GM10266 (cell line): ENCODE measurements around the gene NDUFS7.

ENCODE experiments used
- DNase-seq: peaks from one replicate; pipeline ENCODE4 v3.0.0; 2012; ENCODE audit errors: extremely low spot score
- TF ChIP-seq, protein P1 (sequence below): IDR thresholded peaks from 2 replicates; pipeline ENCODE4 v1.5.1; 2012; ENCODE audit warnings: mild to moderate bottlenecking, low read depth; ENCODE audit not compliant: control insufficient read depth, insufficient read depth; ENCODE audit errors: missing control alignments

NDUFS7 gene

GRCh38 chr19:1411255-1412191 lies 27.8 kb downstream of the NDUFS7 start:
- TF ChIP-seq, protein P1, sequence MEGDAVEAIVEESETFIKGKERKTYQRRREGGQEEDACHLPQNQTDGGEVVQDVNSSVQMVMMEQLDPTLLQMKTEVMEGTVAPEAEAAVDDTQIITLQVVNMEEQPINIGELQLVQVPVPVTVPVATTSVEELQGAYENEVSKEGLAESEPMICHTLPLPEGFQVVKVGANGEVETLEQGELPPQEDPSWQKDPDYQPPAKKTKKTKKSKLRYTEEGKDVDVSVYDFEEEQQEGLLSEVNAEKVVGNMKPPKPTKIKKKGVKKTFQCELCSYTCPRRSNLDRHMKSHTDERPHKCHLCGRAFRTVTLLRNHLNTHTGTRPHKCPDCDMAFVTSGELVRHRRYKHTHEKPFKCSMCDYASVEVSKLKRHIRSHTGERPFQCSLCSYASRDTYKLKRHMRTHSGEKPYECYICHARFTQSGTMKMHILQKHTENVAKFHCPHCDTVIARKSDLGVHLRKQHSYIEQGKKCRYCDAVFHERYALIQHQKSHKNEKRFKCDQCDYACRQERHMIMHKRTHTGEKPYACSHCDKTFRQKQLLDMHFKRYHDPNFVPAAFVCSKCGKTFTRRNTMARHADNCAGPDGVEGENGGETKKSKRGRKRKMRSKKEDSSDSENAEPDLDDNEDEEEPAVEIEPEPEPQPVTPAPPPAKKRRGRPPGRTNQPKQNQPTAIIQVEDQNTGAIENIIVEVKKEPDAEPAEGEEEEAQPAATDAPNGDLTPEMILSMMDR: no peak
- no peak for DNase-seq

DNA sequence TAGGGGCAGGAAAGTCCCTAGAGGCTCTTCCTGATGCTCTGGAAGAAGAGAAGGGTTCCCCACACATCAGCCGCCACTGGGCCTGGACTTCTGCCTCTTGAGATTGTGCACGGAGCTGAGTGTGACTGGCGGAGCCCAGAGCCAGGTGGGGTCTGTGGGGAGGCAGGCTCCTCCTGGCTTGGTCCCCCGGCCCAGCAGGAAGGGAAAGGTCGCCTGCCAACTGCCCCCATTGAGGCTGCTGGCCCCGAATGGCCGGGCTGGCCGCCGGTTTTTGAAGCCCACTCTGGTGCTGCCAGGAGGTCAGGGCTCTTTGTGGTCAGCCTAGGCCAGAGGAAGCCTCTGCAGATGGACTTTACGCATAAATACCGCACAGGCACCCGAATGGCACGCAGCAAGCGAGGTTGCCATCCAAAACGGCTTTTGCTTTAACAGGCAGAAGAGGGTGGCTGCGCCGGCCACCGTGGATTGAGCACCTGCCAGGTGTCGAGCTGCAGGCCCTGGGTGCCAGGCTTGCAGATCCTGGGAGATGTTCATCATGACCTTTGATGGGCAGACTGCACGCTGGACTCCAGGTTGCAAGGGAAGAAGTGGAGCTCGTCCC lies 28.7 kb downstream of the NDUFS7 start:
- no peak for DNase-seq
- TF ChIP-seq, protein P1: no peak

GRCh38 chr19:1412995-1413800 lies 29.5 kb downstream of the NDUFS7 start:
- no peak for DNase-seq
- TF ChIP-seq, protein P1: no peak

GRCh38 chr19:1416014-1416841 lies 32.5 kb downstream of the NDUFS7 start:
- TF ChIP-seq, protein P1: no peak
- DNase-seq: no peak

- no peak for DNase-seq
- TF ChIP-seq, protein P1: no peak
Measured at GRCh38 chr19:1417145-1417544, 33.4 kb downstream of the NDUFS7 start.

- no peak for DNase-seq
- TF ChIP-seq, protein P1: no peak
Measured at GRCh38 chr19:1417681-1418495, 34.2 kb downstream of the NDUFS7 start.
